SW480 (cell line): ENCODE data around the gene TSPAN15.

ENCODE experiments used
- DNase-seq: peaks from one replicate; pipeline ENCODE4 v3.0.0-alpha.2; 2016; ENCODE audit warnings: low spot score

Gene TSPAN15

DNA sequence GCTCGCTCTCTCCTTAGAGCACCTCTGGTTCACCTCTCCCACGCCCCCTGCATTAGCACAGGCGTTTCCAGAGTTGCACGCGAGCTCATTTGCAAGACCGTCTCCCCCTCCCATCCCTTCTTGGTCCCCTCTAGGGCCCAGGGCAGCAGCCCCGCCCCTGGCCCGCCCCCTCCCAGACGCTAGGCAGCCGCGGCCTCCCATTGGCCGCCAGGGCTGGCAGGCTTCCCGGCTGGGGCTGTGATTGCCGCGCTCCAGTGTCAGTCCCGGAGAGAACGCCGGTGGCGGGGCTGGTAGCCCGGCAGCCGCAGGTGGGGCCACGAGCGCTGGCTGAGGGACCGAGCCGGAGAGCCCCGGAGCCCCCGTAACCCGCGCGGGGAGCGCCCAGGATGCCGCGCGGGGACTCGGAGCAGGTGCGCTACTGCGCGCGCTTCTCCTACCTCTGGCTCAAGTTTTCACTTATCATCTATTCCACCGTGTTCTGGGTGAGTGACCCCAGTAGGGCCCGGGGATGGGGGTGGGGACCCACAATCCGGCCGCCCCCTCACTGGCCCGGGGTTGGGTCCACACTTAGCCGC lies at the start of gene TSPAN15:
Gene TSPAN15 (plus strand): TSS at position 257 of the 575 bp plus-strand sequence. CDS start 130 bp downstream, at position 387.
- peak; percentile 82 for DNase-seq

DNA sequence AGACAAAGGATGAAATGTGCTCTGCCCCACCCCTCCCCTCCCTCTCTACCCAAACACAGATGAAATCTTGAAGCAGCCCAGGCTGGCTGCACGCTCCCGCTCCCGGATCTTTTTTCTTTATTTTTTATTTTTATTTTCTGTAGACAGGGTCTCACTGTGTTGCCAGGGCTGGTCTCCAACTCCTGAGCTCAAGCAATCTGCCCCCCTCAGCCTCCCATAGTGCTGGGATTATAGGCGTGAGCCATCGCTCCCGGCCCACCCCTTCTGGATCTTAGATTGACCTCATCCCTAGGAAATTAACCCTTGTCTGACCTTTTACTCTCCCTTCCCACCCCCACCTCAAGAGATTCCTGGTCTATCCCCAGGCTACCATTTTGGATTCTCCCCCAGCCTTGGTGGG lies 48.9 kb upstream of the TSPAN15 start:
- DNase-seq, result no peak

DNA sequence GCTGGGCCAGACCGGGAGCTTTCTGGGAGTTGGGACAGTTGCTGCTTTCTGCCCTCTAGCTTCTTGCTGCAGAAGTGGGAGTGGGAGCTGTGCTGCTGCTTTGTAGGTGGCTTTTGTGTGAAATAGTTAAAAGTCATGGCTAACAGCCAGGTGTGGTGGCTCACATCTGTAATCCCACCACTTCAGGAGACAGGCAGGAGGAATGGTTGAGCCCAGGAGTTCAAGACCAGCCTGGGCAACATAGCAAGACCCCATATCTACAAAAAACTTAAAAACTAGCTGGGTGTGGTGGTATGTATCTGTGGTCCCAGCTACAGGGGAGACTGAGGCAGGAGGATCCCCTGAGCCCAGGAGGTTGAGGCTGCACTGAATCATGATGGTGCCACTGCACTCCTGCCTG lies 48.2 kb upstream of the TSPAN15 start:
- DNase-seq, result no peak

DNA sequence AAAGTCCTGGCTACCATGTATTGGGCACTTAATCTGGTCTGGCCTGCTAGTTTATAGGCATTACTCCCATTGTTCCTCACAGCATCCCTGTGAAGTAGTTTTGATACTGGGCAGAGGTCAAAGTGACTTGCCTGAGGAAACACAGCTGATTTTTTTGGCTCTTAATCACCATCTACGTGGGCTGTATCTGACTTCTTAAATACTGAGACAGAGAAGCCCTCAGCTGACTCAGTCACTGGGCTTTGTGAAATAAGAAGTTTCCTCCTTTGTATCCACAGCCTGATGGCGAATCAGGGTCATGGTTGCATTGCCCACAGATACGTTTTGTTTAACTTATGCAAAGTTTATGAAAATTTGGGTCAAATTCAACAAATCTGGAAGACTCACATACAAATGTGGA lies 47.7 kb upstream of the TSPAN15 start:
- no peak for DNase-seq

DNA sequence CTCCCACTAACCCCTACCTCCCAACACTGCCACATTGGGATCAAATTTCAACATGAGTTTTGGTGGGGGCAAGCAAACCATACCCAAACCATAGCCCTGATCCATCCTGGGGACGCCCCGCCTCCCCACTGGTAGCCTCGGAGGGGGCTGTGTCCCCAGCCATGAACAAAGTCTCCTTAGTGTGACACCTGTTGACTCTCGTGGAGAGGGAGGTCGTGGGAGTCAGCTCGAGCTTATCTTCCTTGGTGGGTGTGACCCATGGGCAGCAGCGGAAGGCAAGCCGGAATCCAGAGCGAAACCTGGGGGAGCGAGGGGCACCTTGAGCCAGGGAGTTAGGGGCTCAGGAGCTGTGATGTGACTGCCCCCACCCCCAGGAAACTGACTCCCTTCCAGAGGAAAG lies 46.5 kb upstream of the TSPAN15 start:
- no peak for DNase-seq

DNA sequence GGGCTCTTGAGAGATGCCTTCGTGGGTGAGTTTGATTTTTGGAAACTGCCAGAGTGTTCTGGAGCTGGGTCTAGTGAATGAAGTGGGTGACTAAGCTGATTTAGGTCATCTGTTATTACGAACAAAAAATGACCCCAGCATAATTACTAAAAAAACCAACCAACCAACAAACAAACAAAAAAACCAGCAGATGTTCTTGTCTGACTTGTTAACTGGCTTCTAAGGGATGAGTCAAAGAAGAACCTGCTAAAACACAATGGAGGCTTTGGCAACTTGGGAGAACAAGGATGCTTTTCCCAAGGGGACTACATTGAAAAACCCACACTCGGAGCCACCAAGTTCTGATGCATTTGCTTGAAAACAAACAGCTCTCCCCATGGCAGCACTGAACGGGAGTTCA lies 46.0 kb upstream of the TSPAN15 start:
- DNase-seq, result no peak

DNA sequence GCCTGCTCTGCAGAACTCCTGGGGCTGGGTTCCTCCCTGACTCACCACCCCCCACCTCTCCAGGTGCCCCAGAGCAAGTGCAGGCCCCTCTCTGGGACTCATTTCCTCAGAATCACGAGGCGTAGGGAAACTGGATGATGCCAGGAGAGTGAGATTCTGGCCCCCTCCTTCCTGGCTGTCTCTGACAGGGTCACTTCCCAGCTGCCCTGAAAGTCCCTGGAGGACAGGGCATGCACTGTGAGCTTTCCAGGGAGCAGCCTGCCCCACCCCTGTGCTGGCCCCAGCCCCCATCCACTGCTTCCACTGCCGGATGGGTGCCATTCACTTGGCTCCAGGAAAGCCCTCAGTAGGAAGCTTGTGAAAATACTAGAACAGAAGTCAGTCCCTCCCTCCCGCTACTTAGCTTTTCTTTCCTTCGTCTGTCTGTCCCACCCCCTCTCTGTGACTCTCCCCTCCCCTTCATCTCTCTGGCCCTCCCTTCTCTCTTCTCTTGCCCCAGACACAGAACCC lies 44.9 kb upstream of the TSPAN15 start:
- DNase-seq, result no peak

DNA sequence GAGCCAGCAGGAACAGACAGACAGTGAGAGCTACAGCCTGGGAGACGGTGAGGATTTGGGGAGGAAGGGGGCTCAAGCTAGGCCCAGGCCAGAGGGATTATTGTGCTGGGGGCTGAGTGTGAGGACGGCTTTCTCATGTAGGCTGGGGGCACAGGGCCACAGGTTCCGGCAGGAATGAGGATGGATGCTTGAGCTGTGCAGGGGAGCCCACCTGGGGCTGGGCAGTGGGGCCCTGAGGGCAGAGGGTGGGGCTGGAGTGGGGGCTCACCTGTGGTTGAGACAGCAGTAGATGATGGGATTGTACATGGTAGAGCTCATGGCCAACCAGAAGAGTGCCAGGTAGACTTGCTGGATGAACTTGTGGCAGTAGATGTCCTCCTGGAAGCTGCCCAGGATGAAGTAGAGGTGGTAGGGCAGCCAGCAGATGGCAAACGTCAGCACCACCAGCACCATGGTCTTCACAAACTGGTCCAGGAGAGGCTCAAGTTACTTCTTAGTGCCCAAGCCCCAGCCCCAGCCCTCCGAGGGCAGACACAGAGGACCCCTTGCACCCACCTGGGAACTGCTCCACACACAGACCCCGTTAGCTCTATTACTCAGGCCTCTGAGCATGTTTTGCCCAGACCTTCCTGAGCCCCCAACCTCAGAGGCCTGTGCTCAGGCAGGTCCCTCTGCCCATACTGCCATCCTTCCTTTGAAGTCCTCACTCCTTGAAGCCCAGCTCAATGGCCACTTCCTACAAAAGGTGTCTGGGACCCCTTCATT lies 44.3 kb upstream of the TSPAN15 start:
- DNase-seq, result no peak

DNA sequence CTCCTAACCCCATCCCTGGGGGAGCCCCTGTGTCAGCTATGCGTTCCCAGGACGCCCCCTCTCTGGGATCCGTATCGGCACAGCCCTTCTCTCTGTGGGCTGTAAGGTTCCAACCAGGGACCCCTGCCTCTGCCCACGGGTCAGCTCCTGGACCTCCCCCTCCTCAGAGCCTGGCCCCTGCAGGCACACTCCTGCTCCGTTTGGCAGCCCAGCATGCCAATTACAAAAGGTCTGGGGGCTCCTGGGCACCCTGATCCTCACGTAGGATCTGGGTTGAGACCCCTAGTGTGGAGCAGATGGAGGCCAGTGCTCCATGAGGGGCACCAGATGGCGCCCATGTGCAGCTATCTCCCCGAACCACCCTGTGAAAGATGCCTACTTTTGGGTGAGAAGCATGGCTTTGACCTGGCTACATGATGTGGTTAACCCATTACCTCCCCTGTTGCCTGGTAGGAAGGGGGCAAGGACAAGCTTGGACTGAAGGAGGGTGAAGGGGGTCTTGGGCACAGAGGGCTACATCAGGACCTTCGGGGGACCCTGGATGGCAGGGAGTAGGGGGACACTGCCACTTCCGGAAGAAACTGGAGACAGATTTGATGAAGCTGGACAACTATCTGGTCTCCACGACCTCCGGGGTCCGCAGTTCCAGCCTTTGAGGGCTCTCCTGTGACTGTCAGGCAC lies 43.5 kb upstream of the TSPAN15 start:
- no peak for DNase-seq

DNA sequence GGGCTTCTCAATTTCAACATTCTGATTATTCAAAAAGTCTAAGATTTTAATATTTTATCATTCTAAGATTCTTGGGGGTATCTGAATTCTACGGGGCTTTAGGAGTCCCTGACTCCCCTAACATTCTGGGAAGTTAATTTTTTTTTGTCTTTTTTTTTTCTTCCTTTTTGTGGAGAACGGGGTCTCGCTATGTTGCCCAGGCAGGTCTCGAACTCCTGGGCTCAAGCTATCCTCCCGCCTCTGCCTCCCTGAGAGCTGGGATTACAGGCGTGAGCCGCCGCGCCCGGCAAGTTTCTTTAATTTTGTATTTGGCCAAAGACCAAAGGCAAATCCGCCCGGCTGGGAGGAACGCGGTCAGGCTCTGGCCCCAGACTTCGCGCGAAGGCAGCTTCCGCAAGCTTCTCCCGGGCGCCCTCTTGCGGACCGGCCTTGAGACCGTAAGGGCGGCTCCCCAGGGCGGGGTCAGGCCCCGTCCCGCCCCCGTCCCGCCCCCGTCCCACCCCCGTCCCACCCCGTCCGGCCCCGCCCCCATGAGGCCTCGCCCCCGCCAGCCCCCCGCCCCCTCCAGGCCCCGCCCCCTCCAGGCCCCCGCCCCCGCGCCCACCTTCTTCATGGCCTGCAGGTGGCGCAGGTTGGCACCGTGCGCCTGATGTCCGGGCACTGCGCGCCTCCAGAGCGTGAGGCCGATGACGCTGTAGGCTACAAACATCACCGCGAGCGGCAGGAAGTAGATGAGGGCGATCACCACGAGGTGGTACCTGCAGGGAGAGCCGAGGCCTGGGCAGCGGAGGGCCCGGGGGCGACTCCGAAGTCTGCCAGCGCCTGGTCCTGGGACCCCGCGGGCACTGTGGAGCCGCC lies 42.7 kb upstream of the TSPAN15 start:
- DNase-seq, result peak; percentile 93

DNA sequence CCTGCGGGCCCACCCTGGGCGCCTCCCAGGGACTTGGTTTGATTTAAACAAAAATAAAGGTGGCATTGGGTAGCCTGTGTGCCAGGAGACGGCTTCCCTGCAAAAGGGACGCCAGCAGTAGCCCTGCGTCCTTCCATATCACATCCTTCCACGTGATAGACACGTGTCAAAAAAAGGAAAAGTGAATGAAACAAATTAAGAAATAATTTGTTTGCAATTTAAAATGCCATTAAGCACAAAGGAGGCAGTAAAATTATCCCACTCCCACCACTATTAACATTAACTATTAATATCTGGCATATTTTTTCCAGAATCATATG lies 42.1 kb upstream of the TSPAN15 start:
- no peak for DNase-seq

DNA sequence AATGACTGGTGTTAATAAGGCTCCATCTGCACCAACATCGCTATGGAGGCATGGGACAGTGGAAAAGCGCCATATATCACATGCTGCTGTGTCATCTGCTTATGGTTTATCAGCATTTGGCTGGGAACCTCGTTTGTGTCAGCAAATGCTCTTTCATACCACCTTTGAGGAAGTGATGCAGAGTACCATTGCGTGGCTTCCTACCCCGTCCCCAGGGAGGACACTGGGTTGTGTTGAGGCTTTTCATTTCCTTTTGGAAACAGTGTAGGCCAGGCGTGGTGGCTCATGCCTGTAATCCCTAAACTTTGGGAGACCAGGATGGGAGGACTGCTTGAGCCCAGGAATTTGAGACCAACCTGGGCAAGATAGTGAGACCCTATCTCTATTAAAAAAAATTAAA lies 41.3 kb upstream of the TSPAN15 start:
- DNase-seq, result no peak

DNA sequence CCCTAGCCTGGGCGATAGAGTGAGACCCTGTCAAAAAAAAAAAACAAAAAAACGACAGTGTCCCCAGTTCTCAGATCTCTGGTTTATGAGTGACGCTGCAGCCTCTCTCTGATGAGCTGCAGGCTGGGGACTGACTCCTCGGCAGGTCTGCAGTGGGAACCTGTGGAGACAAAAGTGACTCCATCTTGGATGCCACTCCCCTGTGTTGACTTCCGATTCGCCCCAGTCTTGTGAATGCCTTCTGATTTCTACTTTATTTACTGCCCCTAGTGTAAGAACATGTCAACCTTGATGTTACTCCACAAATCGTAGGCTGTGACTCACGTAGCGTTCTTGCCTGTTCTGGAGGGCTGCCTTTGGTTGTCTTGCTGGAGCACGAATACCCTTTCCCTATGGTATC lies 40.8 kb upstream of the TSPAN15 start:
- no peak for DNase-seq

DNA sequence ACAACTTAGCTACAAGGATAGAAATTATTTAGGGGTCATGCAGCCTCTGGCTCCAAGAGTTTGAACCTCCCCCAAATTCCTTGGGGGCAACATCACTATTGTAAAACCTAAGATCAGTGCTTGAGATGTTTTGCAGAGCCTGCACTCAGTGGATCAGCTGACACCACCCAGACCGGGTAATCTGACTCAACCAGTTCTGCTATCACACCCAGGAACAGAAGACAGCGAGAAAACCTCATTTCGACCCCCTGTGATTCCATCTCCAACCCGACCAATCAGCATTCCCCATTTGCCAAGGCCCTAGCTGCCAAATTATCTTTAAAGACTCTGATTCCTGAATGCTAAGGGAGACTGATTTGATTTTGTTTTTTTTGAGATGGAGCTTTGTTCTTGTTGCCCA lies 39.8 kb upstream of the TSPAN15 start:
- DNase-seq, result no peak

DNA sequence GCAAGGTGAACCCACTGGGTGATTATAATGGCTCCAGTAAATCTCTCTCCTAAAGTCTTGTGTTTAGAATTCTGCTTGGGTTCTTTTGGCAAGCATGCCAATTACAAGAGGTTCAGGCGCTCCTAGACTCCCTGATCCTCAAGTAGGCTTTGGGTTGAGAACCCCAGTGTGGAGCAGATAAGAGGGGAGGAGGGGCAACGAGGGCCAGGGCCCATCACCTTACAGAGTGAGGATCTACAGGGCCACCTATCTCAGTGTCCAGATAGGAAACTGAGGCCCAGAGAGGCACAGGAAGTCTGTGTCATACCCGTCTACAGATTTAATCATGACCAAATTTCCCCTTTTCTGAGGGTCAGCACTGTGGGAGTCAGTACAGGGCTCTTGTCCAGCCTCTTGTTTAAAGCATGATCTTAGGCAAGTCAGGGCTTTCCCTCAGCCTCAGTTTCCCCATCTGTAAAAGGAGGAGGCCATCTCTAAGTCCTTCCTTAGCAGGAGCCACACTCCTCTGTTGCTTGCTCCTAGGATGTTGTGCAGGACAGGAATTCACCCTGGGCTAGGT lies 39.0 kb upstream of the TSPAN15 start:
- no peak for DNase-seq

DNA sequence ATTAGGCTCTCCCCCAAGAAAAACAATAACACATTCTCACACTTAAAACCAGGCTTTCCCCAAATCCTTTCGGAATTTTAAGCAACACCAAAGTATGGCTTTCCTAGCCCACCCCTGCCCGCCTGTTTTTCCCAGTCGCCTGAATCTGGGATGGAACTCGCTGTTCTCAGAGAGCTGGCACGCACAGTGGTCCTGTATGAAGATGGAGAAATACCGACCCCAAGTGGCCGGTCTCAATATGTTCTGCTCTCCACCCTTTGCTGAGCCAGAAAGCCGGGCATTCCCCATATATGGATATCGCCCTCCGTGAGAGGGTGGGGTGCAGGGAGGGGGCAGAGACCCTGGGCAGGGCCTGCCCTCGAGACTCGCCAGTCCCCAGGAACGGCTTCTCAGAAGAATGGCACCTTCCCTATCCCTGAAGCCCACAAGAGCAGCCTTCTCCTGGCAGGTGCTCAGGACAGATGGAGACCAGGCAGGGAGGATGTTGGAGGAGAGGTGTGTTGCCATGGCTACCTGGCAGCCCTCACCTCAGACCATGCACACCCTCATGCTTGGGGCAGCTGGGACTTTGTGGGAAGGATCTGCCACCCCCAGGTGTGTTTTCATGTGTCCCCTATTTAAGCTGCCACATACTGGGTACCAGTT lies 37.9 kb upstream of the TSPAN15 start:
- peak; percentile 17 for DNase-seq

DNA sequence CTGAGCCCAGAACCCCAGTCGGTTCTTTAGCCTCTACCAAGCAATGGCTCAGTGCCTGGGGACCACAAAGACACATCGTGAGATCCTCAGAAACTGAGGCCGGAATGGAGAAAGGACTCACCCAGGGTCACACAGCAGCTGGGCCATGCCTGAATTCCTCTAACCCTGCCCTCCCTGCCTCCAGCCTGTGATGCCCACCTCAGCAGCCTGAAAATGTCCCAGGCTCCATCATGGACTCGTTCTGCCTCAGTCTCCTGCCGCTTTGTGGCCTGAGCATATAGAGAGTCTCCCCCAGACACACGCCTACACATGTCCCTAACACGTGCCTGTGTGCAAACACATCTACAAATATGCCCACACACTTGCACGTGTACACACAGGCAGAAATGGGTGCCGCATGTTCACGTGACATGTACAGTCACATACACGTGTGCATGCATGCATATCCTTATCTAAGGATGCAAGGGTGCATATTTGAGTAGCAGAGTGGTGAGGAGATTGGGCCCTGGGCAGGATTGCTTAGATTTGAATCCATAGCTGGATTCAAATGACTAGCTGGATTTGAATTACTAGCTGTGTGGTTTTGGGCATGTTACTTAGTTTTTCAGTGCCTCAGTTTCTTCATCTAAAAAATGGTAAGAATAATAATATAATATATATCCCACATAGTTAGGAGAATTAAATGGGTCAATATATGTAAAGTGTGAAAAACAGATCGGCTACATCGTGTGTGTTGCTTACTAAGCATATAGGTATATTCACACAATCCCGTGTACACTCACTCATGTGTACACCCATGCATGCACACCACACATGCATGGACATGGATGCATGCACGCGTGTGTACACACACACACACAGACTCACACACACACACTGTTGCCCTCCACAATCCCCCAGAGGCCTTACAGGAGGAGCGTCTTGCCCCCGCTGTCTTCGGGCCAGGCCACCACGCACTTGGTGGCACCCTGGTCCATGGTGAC lies 36.9 kb upstream of the TSPAN15 start:
- no peak for DNase-seq

DNA sequence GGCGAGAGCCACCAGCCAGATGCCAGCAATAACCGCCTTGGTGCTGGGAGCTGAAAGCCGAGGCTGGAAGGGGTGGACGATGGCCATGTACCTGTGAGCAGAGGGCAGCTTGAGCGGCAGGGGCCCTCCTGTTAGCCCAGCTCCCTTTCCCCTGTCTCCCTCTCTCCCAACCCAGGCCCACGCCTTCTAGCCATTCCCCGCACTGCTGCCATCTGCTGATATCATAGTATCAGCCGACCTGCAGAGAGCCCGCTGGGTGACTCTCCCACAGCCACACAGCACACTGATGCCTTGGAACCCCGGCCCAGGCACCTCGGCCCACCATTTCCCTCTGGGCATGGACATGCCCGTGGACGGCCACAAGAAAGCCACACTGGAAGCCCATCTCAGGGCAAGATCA lies 36.2 kb upstream of the TSPAN15 start:
- no peak for DNase-seq

DNA sequence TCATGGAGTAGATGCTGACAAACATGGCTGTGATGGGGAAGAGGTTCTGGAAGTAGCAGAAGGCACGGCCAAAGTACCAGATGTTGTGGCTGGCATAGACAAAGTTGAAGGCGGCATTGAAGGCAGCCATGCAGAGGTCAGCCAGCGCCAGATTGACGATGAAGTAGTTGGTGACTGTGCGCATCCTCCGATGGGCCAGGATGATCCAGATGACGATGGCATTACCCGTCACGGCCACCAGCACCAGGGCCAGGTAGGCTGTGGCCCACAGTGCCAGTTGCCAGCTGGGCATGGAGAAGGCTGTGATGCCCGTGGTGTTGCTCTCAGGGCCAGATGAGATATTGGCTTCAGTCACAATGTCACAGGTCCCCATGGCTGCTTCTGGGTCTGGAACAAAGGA lies 35.3 kb upstream of the TSPAN15 start:
- DNase-seq, result no peak

DNA sequence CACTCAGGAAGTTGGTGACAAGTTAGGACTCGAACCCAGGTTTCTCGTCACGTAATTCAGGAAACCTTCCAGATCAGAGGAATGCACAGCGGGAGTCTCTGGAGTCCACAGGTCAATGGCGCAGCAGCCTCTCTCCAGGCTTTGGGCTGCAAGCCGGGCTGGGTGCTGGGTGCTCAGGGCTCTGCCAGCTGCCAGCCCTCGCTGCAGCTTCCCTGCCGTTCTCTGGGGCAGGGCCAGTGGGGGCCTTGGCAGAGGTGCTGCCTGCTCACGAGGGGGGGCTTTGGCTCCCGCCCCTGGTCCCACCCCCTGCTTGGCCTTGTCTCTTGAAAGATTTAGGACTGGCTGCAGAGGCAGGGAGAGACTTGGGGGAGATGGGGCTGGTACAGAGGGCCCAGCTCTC lies 34.6 kb upstream of the TSPAN15 start, which contains the start of gene TACR2:
Gene TACR2 (minus strand): TSS at position 224 of the 400 bp plus-strand sequence. CDS start 595 bp downstream, outside the sequence.
- DNase-seq, result no peak
